Smooth muscle cell of the brain vasculature (primary cell): ENCODE results near the gene ADAM23.
A peak's percentile ranks its signal among the peaks of the same experiment; 100 is the strongest.

Source experiments
- DNase-seq: peaks from one replicate; pipeline ENCODE4 v3.0.0-alpha.2; 2012; ENCODE audit warnings: low read depth, low spot score

Gene ADAM23

GRCh38 chr2:206635015-206635414, 191.7 kb downstream of the ADAM23 start:
- no peak for DNase-seq

DNA sequence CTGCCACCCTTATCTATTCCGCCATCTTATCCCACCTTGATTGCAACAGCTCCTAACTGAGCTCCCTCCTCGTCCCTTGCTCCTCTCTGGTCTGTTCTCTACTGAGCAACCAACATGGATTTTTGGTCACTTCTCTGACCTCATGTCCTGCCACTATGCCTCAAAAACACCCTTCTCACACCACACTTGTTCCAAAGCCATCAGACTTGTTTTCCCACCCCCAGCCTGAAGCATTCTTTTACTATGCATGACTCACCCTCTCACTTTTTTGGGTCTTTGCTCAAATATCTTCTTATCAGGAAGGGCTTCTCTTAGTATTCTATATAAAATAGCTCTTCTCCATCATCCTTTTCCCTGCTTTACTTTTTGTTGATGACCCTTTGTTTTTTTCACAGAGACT, 196.3 kb downstream of the ADAM23 start:
- DNase-seq = no peak

DNA sequence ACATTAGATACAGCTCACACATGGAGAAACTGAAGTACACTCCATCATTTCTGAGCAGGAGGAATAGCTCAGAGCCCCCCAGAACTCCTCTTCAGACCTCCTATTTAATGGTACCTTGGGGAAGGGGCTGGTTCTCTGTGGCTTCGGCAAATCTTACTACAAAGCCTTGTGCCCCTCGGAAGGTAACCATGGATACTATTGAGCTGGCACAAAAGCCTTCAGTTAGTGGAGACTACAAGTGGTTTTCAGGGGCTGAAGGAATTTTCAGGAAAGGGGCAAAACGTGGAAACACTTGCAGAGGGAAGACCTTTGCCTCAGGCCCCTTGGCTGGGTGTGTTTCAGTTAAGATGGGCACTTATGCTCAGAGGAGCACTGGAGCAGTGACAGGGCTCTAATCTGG, 197.9 kb downstream of the ADAM23 start:
- DNase-seq = no peak

DNA sequence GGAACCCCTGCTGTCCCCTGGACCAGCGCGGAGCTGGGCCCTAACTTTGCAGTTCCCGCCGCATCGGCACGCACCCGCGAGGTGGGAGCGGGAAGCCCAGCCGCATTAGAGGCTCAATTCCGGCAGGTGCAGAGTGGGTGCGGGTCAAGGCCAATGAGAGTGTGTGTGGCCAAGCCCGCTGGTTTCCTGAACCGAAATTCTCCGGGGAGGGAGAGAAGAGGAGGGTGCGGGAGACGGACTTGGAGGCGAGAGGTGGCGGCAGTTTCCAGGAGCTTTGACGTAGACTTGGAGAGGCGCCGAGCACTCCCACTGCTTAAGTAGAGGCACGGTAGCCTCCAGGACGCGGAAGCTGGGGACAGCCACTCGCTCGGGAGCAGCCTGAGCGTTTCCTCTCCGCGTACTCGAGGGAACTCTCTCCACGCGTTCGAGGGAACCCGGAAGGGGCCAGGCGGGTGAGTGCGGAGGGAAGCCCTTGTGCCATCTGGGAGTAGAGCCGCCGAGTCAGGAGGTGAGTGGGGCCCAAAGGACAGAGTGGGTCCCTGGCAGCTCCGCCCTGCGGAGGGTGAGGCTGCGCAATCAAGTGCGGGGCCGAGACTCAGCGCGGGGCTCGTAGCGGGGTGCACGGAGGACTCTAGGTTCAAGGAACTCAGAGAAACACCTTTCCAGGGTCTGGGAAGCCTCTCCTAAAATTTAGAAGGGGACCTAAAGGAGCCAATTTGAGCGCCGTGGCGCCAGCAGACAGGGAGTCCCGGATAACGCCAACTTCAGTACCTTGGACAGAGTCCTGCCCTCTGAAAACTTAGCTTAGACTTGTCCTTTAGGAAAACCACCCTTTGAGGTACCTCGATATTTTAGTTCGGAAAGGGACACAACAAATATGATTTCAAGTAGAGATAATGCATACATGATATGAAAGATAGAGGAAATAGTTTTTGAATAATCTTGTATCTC, 199.0 kb downstream of the ADAM23 start, which contains the start of gene FAM237A:
FAM237A (plus strand) TSS at position 413 of the 951 bp plus-strand sequence. CDS start 1,750 bp downstream, outside the sequence.
- peak; percentile 44 for DNase-seq

DNA sequence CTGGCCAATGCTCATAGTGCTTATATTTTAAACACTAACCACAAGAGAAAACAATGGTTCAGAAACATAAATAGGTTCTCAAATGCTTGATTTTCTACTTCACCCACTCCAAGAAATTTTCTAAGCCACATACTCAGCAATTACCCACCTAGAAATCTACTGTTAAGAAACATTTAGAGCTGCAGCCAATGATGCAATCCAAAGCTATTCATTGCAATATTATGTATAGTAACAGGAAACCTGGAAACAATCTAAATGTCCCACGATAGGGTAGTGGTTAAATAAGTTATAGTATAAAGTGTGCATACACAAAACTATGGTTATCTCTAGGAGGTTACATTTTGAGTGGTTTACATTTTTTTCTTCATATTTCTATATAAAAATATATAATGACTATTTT, 204.7 kb downstream of the ADAM23 start:
- no peak for DNase-seq

DNA sequence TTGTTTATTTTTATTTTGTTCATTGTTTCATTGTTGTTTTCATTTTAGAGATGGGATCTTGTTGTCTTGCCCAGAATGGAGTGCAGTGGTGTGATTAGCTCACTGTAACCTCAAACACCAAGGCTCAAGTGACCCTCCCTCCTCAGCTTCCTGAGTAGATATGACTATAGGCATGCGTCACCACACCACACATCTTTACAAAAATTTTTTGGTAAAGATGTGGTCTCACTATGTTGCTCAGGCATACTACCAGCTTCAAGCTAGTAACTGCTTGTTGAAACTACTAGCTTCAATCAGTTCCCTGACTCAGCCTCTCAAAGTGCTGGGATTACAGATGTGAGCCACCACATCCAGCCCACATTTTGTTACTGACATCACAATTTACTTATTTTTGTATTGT, 213.8 kb downstream of the ADAM23 start:
- no peak for DNase-seq

DNA sequence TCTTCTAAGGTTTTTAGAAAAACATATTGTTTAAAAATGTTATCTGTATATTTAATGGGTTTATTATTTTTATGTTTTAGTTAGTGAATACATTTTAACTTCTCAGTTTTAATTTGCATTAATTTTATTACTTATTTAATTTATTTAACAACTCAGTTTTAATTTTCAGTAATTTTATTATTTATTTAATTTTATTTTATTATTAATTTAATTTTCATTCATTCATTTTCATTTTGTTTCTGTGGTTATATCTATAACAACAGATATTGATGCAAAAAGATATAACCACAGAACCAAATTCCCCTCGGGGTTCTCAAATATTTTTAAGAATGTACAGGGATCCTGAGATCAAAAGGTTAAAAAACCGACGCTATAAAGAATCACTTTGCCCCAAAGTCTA, 221.9 kb downstream of the ADAM23 start:
- DNase-seq = no peak
